Right atrium auricular region (tissue), 2 donors: ENCODE data around the gene TNS4. TPM values are rescaled to one million over a fixed set of nuclear protein-coding genes. Genes with fewer than 3 reads are reported as not detected.

Experiments used
- DNase-seq: peaks from one replicate; pipeline ENCODE4 v3.0.0-alpha.2; 2019; ENCODE audit warnings: low spot score
- H3K27ac ChIP-seq, 2 donors: fragments of 200-600 bp; sonication (generic); 1 replicate in 1 of 2; 2 replicates in 1 of 2; pipeline ENCODE4 v1.5.1; 2016 to 2019
- H3K27me3 ChIP-seq, 2 donors: fragments of 200-600 bp; sonication (generic); one replicate each; pipeline versions ENCODE4 v1.5.1 to v1.6.0; 2017 to 2019
- H3K36me3 ChIP-seq: fragments of 200-600 bp; sonication (generic); one replicate; pipeline ENCODE4 v1.5.1; 2016
- H3K4me1 ChIP-seq, 2 donors: fragments of 200-600 bp; sonication (generic); one replicate each; pipeline versions ENCODE4 v1.5.1 to v1.6.0; 2017 to 2019
- H3K4me3 ChIP-seq, 2 donors: fragments of 200-600 bp; sonication (generic); 1 replicate in 1 of 2; 2 replicates in 1 of 2; pipeline ENCODE4 v1.5.1; 2017 to 2019; ENCODE audit warnings: mild to moderate bottlenecking in 1 of 2, moderate library complexity in 1 of 2
- H3K9me3 ChIP-seq, 2 donors: fragments of 200-600 bp; sonication (generic); one replicate each; pipeline ENCODE4 v1.5.1; 2019
- CTCF ChIP-seq, 2 donors: fragments of 200-600 bp; sonication (generic); IDR thresholded peaks; one replicate each; pipeline ENCODE4 v1.5.1; 2019; ENCODE audit warnings: antibody characterized with exemption in 2 of 2
- total RNA-seq, 2 donors: library from RNA; depleted of rRNA; stranded (reverse); fragments of >200 nt; gene quantifications; one replicate each; pipeline ENCODE4 v1.1.0, GENCODE V29; 2016

The TNS4 gene
- total RNA-seq, 2 donors from 2014 or later = not detected

GRCh38 chr17:40516581-40517285, 15.3 kb upstream of the TNS4 start:
- Histone ChIP-seq H3K27me3 (no peaks in the 10 kb centered on the region), H3K36me3 (no peaks in the 10 kb centered on the region), H3K4me1 (no peaks in the 10 kb centered on the region), H3K27ac (no peak overlapping the region), H3K9me3 (no peaks in the 10 kb centered on the region), H3K4me3 (no peak overlapping the region)
- no peak for TF ChIP-seq CTCF (IDR thresholded peaks at IDR 0.05)
- no peak for DNase-seq

GRCh38 chr17:40515491-40516041, 14.1 kb upstream of the TNS4 start:
- no peak for TF ChIP-seq CTCF (IDR thresholded peaks at IDR 0.05)
- no peak overlapping the region for H3K4me3 ChIP-seq
- no peaks in the 10 kb centered on the region for H3K9me3 ChIP-seq
- no peak overlapping the region for H3K27ac ChIP-seq
- DNase-seq = no peak
- H3K36me3 ChIP-seq = no peaks in the 10 kb centered on the region
- no peaks in the 10 kb centered on the region for H3K27me3 ChIP-seq
- no peaks in the 10 kb centered on the region for H3K4me1 ChIP-seq

GRCh38 chr17:40515011-40515410, 13.6 kb upstream of the TNS4 start:
- H3K4me1 ChIP-seq = no peaks in the 10 kb centered on the region
- no peaks in the 10 kb centered on the region for H3K36me3 ChIP-seq
- H3K27me3 ChIP-seq = no peaks in the 10 kb centered on the region
- no peak for TF ChIP-seq CTCF (IDR thresholded peaks at IDR 0.05)
- no peak overlapping the region for H3K4me3 ChIP-seq
- no peak overlapping the region for H3K27ac ChIP-seq
- H3K9me3 ChIP-seq = no peaks in the 10 kb centered on the region
- DNase-seq = no peak

- DNase-seq = no peak
- Histone ChIP-seq H3K27ac (no peak overlapping the region), H3K36me3 (no peaks in the 10 kb centered on the region), H3K27me3 (no peaks in the 10 kb centered on the region), H3K9me3 (no peaks in the 10 kb centered on the region), H3K4me1 (no peaks in the 10 kb centered on the region), H3K4me3 (no peak overlapping the region)
- TF ChIP-seq CTCF (IDR thresholded peaks at IDR 0.05) = no peak
Measured at GRCh38 chr17:40514013-40514875, 12.8 kb upstream of the TNS4 start.

- Histone ChIP-seq H3K4me1 (no peaks in the 10 kb centered on the region), H3K36me3 (no peaks in the 10 kb centered on the region), H3K9me3 (no peaks in the 10 kb centered on the region), H3K4me3 (no peak overlapping the region), H3K27me3 (no peaks in the 10 kb centered on the region), H3K27ac (no peak overlapping the region)
- no peak for DNase-seq
- no peak for TF ChIP-seq CTCF (IDR thresholded peaks at IDR 0.05)
Measured at GRCh38 chr17:40511667-40512220, 10.3 kb upstream of the TNS4 start.
